T-helper 1 cell treated with Interleukin-12 subunit alpha and Interleukin-12 subunit beta and Interleukin-4 antibody, amounts not matched to agents 30 ng/mL and 1 ng/mL, for 36 hours (primary cell): ENCODE results near the gene UBE2E2. TPM values are rescaled to one million over a fixed set of nuclear protein-coding genes. Genes with fewer than 3 reads are reported as not detected.
"Not testable (repeated sequence)": the region's sequence is repeated elsewhere in the genome, so short reads cannot be mapped to it uniquely, and the experiment has no call there.

ENCODE experiments used
- intact Hi-C: fragments of 100-400 bp; cut with micrococcal nuclease; formaldehyde crosslinking; loops from one replicate; pipeline ENCODE4 v1.15.1; 2024
- total RNA-seq: library from RNA; stranded (reverse); gene quantifications from 2 replicates; pipeline ENCODE4 v1.2.3, GENCODE V29; 2022

UBE2E2 gene
- total RNA-seq, 1 donor from 2014 or later, result 3.9 TPM

GRCh38 chr3:23608650-23609049, 405.5 kb downstream of the UBE2E2 start:
- intact Hi-C loops, result no loop called here

GRCh38 chr3:23611737-23612295, 408.7 kb downstream of the UBE2E2 start:
- intact Hi-C loops, result no loop called here

GRCh38 chr3:23612296-23612891, 409.3 kb downstream of the UBE2E2 start:
- intact Hi-C loops, result no loop called here

- intact Hi-C loops, result no loop called here
Observed at GRCh38 chr3:23615068-23615467, 411.9 kb downstream of the UBE2E2 start.

GRCh38 chr3:23618475-23618874, 415.3 kb downstream of the UBE2E2 start:
- intact Hi-C loops, result not testable (repeated sequence)

- intact Hi-C loops, result no loop called here
Observed at GRCh38 chr3:23619705-23620637, 416.8 kb downstream of the UBE2E2 start.

- intact Hi-C loops, result no loop called here
Observed at GRCh38 chr3:23620638-23621015, 417.5 kb downstream of the UBE2E2 start.

GRCh38 chr3:23623844-23624243, 420.7 kb downstream of the UBE2E2 start:
- intact Hi-C loops, result no loop called here

- intact Hi-C loops, result no loop called here
Observed at GRCh38 chr3:23624305-23624704, 421.2 kb downstream of the UBE2E2 start.

- intact Hi-C loops, result no loop called here
Observed at GRCh38 chr3:23626442-23626841, 423.3 kb downstream of the UBE2E2 start.

- intact Hi-C loops, result no loop called here
Observed at GRCh38 chr3:23629181-23629894, 426.2 kb downstream of the UBE2E2 start.

- intact Hi-C loops, result no loop called here
Observed at GRCh38 chr3:23633261-23633960, 430.3 kb downstream of the UBE2E2 start.

GRCh38 chr3:23637339-23637738, 434.2 kb downstream of the UBE2E2 start:
- intact Hi-C loops, result no loop called here

- intact Hi-C loops, result no loop called here
Observed at GRCh38 chr3:23640471-23641146, 437.5 kb downstream of the UBE2E2 start.
